K562 (cell line): ENCODE data around the gene PLCB4. TPM values are rescaled to one million over a fixed set of nuclear protein-coding genes. Genes with fewer than 3 reads are reported as not detected.

Experiments
- ATAC-seq: fragments of 200-7000 bp; cut with Tn5 transposase; 3 replicates; pipeline ENCODE4 v1.9.1; 2020; ENCODE audit warnings: moderate library complexity
- BruUV-seq: library from RNA; stranded (reverse); fragments of 400-500 nt; replicated peaks from 2 replicates; lab custom pipeline; 2021; lab: Mats Ljungman, UMichigan
- CTCF ChIA-PET: fragments of 300-600 bp; formaldehyde crosslinking; extraction: SDS; loops from one replicate; lab custom pipeline; 2021; ENCODE audit warnings: low intra/inter-chr PET ratio; lab: Yijun Ruan, JAX
- POLR2A ChIA-PET: fragments of 300-600, 350-650 bp; sonication (Branson Sonifier 250); formaldehyde crosslinking; extraction: SDS; loops from one replicate; lab custom pipeline; 2021; ENCODE audit warnings: antibody characterized with exemption, inconsistent platforms; lab: Yijun Ruan, JAX
- DNase-seq, 4 experiments: peaks; one replicate each; pipeline versions ENCODE4 v3.0.0 to v3.0.0-alpha.2; 2011 to 2018; ENCODE audit warnings: low spot score in 3 of 4, mixed read lengths in 3 of 4; ENCODE audit errors: extremely low read depth in 1 of 4
- FAIRE-seq: peaks from 2 replicates; lab custom pipeline; 2011; peaks lifted over from hg19 to GRCh38; lab: Jason Lieb, UNC
- H2AFZ ChIP-seq: 2 replicates; pipeline ENCODE4 v1.6.0; 2011; ENCODE audit warnings: low read depth, low read length, control low read depth, inconsistent platforms
- H3K27ac ChIP-seq: fragments of 200-600 bp; 3 replicates; pipeline ENCODE4 v1.8.0; 2011; ENCODE audit warnings: low read depth, mild to moderate bottlenecking, control low read depth, inconsistent platforms, low read length, moderate library complexity, mixed read lengths; ENCODE audit errors: extremely low read depth
- H3K27me3 ChIP-seq, 2 experiments: fragments of 300-600 bp in 1 of 2; 2 replicates in 1 of 2; 3 replicates in 1 of 2; pipeline versions ENCODE4 v1.6.0 to v1.8.0; 2011; ENCODE audit warnings: inconsistent platforms in 2 of 2, low read length in 2 of 2, mild to moderate bottlenecking in 1 of 2, mixed read lengths in 1 of 2, moderate library complexity in 1 of 2; ENCODE audit not compliant: control insufficient read depth in 2 of 2, insufficient read depth in 2 of 2
- H3K36me3 ChIP-seq: fragments of 300-600 bp; 3 replicates; pipeline ENCODE4 v1.8.0; 2011; ENCODE audit warnings: mild to moderate bottlenecking, low read length, inconsistent platforms; ENCODE audit not compliant: control insufficient read depth, insufficient read depth
- H3K4me1 ChIP-seq, 2 experiments: fragments of 200-600 bp in 1 of 2; replicated peaks in 1 of 2; 2 replicates in 1 of 2; 3 replicates in 1 of 2; pipeline versions ENCODE4 v1.5.1 to v1.8.0; 2011; ENCODE audit warnings: inconsistent platforms in 2 of 2, low read length in 2 of 2, mild to moderate bottlenecking in 1 of 2, mixed read lengths in 1 of 2, moderate library complexity in 1 of 2; ENCODE audit not compliant: control insufficient read depth in 2 of 2, insufficient read depth in 2 of 2
- H3K4me2 ChIP-seq: 2 replicates; pipeline ENCODE4 v1.6.1; 2011; ENCODE audit warnings: low read length, control low read depth, inconsistent platforms, mixed read lengths; ENCODE audit not compliant: insufficient read depth
- H3K4me3 ChIP-seq: fragments of 200-600 bp; sonication (generic), shearing (Covaris generic); 2 replicates; pipeline ENCODE4 v1.5.1; 2016; ENCODE audit warnings: control low read depth, inconsistent platforms
- H3K79me2 ChIP-seq: fragments of 200-600 bp; 3 replicates; pipeline ENCODE4 v1.8.0; 2011; ENCODE audit warnings: low read length, inconsistent platforms; ENCODE audit not compliant: control insufficient read depth, insufficient read depth
- H3K9ac ChIP-seq, 2 experiments: 2 replicates each; pipeline versions ENCODE4 v1.6.0 to v1.6.1; 2011; ENCODE audit warnings: low read depth in 2 of 2, low read length in 2 of 2, control low read depth in 1 of 2, inconsistent platforms in 1 of 2, mild to moderate bottlenecking in 1 of 2, mixed read lengths in 1 of 2; ENCODE audit not compliant: insufficient read depth in 1 of 2
- H3K9me1 ChIP-seq: one replicate; pipeline ENCODE4 v1.6.0; 2011; ENCODE audit warnings: inconsistent platforms, mild to moderate bottlenecking, low read length, moderate library complexity; ENCODE audit not compliant: control insufficient read depth, insufficient read depth
- H3K9me3 ChIP-seq: replicated peaks from 2 replicates; pipeline ENCODE4 v1.5.1; 2011; ENCODE audit warnings: low read depth, low read length, inconsistent platforms; ENCODE audit not compliant: control insufficient read depth, insufficient read depth
- H4K20me1 ChIP-seq: replicated peaks from 2 replicates; pipeline ENCODE4 v1.6.1; 2011; ENCODE audit warnings: low read length, inconsistent platforms, mixed read lengths; ENCODE audit not compliant: control insufficient read depth, insufficient read depth
- ARHGAP35 ChIP-seq: fragments of 450-650 bp; IDR thresholded peaks from 2 replicates; pipeline ENCODE4 v1.6.1; 2018; ENCODE audit not compliant: partially characterized antibody
- CBX1 ChIP-seq: sonication (generic); IDR thresholded peaks from 2 replicates; pipeline ENCODE4 v1.6.1; 2016; ENCODE audit warnings: antibody characterized with exemption, low read depth, mild to moderate bottlenecking
- CLOCK ChIP-seq: fragments of 250-450 bp; sonication (Bioruptor Pico); IDR thresholded peaks from 2 replicates; pipeline ENCODE4 v1.4.0; 2020; ENCODE audit warnings: mild to moderate bottlenecking, moderate library complexity, borderline replicate concordance
- DDX20 ChIP-seq: fragments of 450-650 bp; IDR thresholded peaks from 2 replicates; pipeline ENCODE4 v1.6.1; 2016; ENCODE audit warnings: missing genetic modification characterization, low read depth, mild to moderate bottlenecking, missing compliant biosample characterization, moderate library complexity
- HBP1 ChIP-seq: fragments of 450-650 bp; formaldehyde crosslinking; IDR thresholded peaks from 2 replicates; pipeline ENCODE4 v1.4.0; 2022; ENCODE audit warnings: missing genetic modification characterization
- KAT7 ChIP-seq: sonication (generic); formaldehyde crosslinking; IDR thresholded peaks from 2 replicates; pipeline ENCODE4 v1.8.0; 2022; ENCODE audit warnings: missing genetic modification reagents, mild to moderate bottlenecking, borderline replicate concordance
- KHSRP ChIP-seq: fragments of 450-650 bp; IDR thresholded peaks from 2 replicates; pipeline ENCODE4 v1.6.1; 2017
- LEF1 ChIP-seq: fragments of 450-650 bp; IDR thresholded peaks from 2 replicates; pipeline ENCODE4 v1.6.1; 2016; ENCODE audit warnings: mild to moderate bottlenecking
- PML ChIP-seq: IDR thresholded peaks from 2 replicates; pipeline ENCODE4 v1.6.1; 2012; ENCODE audit warnings: low read length, inconsistent platforms
- PYGO2 ChIP-seq: fragments of 450-650 bp; IDR thresholded peaks from 2 replicates; pipeline ENCODE4 v1.6.1; 2016; ENCODE audit warnings: mild to moderate bottlenecking, missing genetic modification characterization, moderate library complexity, missing compliant biosample characterization
- SLC30A9 ChIP-seq: fragments of 250-450 bp; sonication (Bioruptor Pico); IDR thresholded peaks from 2 replicates; pipeline ENCODE4 v1.8.0; 2022; ENCODE audit warnings: mild to moderate bottlenecking, moderate library complexity
- ZBTB33 ChIP-seq: sonication (generic); formaldehyde crosslinking; IDR thresholded peaks from 2 replicates; pipeline ENCODE4 v1.8.1; 2023; ENCODE audit warnings: mild to moderate bottlenecking, missing genetic modification reagents
- ZKSCAN8 ChIP-seq: fragments of 200-800 bp; sonication (Bioruptor generic); IDR thresholded peaks from 2 replicates; pipeline ENCODE4 v1.6.1; 2016; ENCODE audit warnings: missing genetic modification characterization, missing compliant biosample characterization
- ZNF12 ChIP-seq: sonication (generic); formaldehyde crosslinking; IDR thresholded peaks from 2 replicates; pipeline ENCODE4 v1.4.0; 2020; ENCODE audit warnings: mild to moderate bottlenecking, missing genetic modification reagents
- WGBS: fragments of 100-300 bp; shearing (Covaris generic); methylation state at CpG from one replicate; pipeline ENCODE4 v1.1.6; 2016; ENCODE audit warnings: low coverage, mixed read lengths; ENCODE audit not compliant: insufficient coverage; ENCODE audit errors: missing lambda C conversion rate; 5-methylcytosine and 5-hydroxymethylcytosine counted together
- in situ Hi-C: fragments of 300-500 bp; cut with MboI; formaldehyde crosslinking; loops from 4 replicates; pipeline ENCODE4 v1.15.0; 2018; ENCODE audit warnings: inconsistent platforms, mixed read lengths
- intact Hi-C: fragments of 100-400 bp; cut with micrococcal nuclease; formaldehyde crosslinking; loops from 2 replicates; pipeline ENCODE4 v1.14.2; 2022
- polyA plus RNA-seq, 8 experiments: library from polyadenylated mRNA; depleted of rRNA in 4 of 8; stranded (reverse) in 5 of 8; unstranded in 3 of 8; fragments of >200 nt; fragmentation: Nextera tagmentation in 2 of 8; fragmentation: Illumina TruSeq in 1 of 8; extraction: Ambion mirVana in 2 of 8; extraction: Trizol in 1 of 8; gene quantifications; 2 replicates each; pipeline versions ENCODE4 v1.2.1 to v1.2.3, GENCODE V29; 2011 to 2014; ENCODE audit warnings: inconsistent platforms in 1 of 8, missing spikeins in 1 of 8
- total RNA-seq, 7 experiments: library from RNA; depleted of rRNA in 6 of 7; stranded (reverse); fragments of >200 nt in 6 of 7; fragmentation: Illumina TruSeq in 2 of 7; extraction: Trizol in 2 of 7; gene quantifications; 2 replicates each; pipeline versions ENCODE4 v1.2.1 to v1.2.3, GENCODE V29; 2011 to 2021; ENCODE audit warnings: low replicate concordance in 1 of 7

PLCB4 gene
- total and polyA plus RNA-seq, 9 of the 15 experiments (the other 6 are each of a cell fraction or from before 2014, with no cell fraction given) = 0.20 to 2.9 (median 0.52) TPM

GRCh38 chr20:9298906-9299305, 230.0 kb downstream of the PLCB4 start:
- no peaks in the 10 kb centered on the region for H3K9me3 ChIP-seq
- no peak for FAIRE-seq
- H4K20me1 ChIP-seq = no peaks in the 10 kb centered on the region
- WGBS = 10% methylated on average over 1 of the region's 2 CpGs
- POLR2A ChIA-PET = no interaction called here
- H2AFZ ChIP-seq = no peak overlapping the region
- no peak for ATAC-seq
- H3K4me3 ChIP-seq = no peak overlapping the region
- H3K27ac ChIP-seq = no peak overlapping the region
- H3K4me1 ChIP-seq = no peaks in the 10 kb centered on the region
- no TSS peak for BruUV-seq
- no peak overlapping the region for H3K4me2 ChIP-seq
- H3K9ac ChIP-seq = no peak overlapping the region
- CTCF ChIA-PET = no interaction called here
- DNase-seq = no peak
- H3K79me2 ChIP-seq = no peaks in the 10 kb centered on the region
- TF ChIP-seq LEF1 (no peak), HBP1 (CRISPR knock-in tag) (no peak), CLOCK (no peak), KAT7 (no peak), CBX1 (no peak), PYGO2 (no peak), SLC30A9 (CRISPR knock-in tag) (no peak), ZBTB33 (CRISPR knock-in tag) (no peak), ARHGAP35 (no peak), DDX20 (no peak), ZKSCAN8 (CRISPR knock-in tag) (no peak), KHSRP (no peak), PML (no peak), ZNF12 (CRISPR knock-in tag) (no peak)
- no peaks in the 10 kb centered on the region for H3K27me3 ChIP-seq
- no peaks in the 10 kb centered on the region for H3K9me1 ChIP-seq
- intact Hi-C loops = no loop called here
- no peaks in the 10 kb centered on the region for H3K36me3 ChIP-seq
- in situ Hi-C loops = no loop called here
